SHP77 (cell line): ENCODE data around the gene DCAF15.
"Not testable (repeated sequence)": the region's sequence is repeated elsewhere in the genome, so short reads cannot be mapped to it uniquely, and the experiment has no call there.

ENCODE experiments used
- DNase-seq, 2 experiments: peaks; one replicate each; lab custom pipeline; 2025; lab: John Stamatoyannopoulos, UW

Gene DCAF15

DNA sequence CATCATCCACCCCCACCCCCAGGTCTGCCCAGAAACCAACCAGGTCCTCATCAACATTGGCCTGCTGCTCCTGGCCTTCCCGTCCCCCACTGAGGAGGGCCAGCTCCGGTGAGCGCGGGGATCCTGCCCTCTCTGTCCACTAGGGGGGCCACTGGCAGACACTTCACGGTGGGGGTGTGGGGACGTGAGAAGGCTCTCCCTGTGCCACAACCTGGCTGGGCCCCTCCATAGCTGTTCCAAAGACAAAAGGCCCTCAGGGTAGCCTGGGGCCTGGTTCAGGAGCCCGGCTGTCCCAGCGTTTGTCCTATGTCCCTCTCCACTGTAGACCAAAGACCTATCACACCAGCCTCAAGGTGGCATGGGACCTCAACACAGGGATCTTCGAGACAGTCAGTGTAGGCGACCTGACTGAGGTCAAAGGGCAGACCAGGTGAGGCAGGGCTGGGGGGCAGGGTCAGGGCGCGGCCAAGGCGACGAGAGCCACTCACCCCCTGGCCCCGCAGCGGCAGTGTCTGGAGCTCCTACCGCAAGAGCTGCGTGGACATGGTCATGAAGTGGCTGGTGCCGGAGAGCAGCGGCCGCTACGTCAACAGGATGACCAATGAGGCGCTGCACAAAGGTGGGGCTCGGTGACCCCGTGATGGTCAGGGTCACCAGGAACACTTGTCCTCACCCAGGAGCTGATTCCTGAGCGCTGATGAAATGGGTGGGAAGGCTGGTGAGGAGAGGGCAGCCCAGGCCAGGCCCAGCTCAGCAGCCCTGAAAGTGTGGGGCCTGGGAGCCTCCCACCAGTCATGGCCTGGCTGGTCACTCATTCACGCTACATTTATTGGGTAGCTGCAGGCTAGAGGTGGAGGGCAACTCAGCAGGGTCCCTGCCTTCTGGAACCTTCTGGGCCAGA, 7.9 kb downstream of the DCAF15 start:
- no peak for DNase-seq

GRCh38 chr19:13960863-13961784, 8.8 kb downstream of the DCAF15 start:
- no peak for DNase-seq

GRCh38 chr19:13961826-13962698, 9.8 kb downstream of the DCAF15 start:
- DNase-seq, result no peak

DNA sequence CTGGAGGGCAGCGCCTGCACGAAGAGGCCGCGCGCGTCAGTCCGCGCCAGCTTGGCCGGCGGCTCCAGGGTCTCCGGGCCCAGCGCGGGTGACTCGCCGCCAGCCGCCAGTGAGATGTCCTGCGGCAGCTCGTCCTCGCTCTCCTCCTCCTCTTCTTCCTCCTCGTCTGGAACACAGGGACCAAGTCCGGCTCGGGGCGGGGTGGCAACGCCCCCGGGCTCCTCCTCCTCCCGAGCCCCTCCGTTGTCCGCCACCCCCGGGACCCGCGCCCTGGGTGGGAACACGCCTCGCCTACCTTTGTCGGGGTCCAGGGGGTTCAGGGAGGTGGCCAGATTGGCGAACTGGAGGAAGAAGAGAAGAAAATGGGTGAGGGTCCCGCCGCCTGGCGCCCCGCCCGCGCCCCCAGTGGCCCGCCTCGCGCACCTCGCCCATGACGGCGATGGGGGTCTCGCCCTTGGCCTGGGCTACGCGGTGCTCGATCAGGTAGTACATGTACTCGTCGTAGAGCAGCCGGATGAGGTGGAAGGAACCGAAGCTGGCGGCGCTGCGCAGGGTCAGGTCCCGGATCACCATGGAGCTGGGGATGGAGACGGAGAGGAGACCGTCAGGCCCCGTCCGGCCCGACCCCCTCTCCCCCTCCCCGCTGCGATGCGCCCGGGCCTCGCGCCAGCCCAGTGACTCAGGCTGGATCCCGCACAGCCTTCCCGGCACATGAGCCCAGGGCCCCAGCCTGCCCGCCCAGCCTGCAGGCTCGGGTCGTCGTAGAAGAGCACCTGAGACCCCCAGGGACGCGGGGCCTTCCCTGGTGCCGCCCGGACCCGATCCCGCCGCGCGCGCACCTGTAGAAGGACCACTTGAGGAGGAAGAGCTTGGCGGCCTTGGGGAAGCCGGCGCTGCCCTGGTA, 10.6 kb downstream of the DCAF15 start:
- DNase-seq, result no peak

GRCh38 chr19:13963603-13964105, 11.3 kb downstream of the DCAF15 start:
- no peak for DNase-seq

DNA sequence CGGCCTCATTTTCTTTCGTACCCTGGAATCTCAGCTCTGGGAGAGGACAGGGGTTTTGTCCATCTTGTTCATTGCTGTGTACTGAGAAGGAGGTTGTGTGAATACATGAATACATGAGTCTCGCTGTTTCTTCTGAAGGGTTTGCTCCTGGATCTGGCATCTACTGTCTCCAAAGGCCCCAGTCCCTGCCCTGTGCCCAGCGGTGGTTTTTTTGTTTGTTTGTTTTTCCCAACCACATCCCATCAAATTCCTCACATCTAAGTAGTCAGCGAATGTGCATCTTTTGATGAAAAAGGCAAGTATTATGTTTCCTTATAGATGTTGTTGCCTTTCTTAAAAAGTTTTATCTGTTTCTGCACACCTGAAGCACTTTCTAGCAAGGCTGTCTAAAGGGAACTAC, 12.5 kb downstream of the DCAF15 start:
- no peak for DNase-seq

- DNase-seq, result no peak
Measured at GRCh38 chr19:13965377-13965896, 13.1 kb downstream of the DCAF15 start.

DNA sequence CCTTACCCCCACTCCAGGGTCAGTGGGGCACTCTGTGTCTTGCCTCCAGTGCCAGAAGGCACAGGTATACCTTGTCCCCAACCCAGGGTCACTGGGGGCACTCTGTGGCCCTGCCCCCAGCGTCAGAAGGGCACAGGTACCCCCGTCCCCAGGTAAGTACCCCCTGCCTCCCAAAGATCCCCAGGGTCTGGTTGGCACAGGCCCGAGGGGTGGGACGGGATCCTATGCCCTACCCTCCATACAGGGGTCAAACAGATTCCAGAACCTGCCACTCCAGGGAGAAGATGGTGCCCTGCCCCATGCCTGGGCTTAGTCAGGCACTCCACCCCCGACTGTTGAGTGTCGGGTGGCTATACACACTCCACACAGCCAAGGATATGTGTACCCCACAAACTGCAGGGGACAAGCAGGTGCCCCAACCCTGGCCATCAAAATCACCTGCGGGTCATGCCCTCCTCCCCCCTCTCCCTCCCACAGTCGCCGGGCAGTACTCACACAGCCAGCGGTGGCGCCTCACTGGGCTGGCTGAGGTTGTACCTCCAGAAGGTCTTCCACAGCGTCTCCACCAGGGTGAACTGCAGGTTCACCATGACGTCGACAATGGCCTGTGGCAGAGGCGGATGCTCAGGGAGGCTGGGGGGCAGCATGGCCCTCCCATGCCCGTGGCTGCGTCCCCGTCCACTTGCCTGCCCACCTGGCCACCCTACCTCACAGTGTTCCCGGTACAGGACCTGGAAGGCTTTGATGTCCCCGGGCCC, 13.8 kb downstream of the DCAF15 start:
- DNase-seq, result no peak

DNA sequence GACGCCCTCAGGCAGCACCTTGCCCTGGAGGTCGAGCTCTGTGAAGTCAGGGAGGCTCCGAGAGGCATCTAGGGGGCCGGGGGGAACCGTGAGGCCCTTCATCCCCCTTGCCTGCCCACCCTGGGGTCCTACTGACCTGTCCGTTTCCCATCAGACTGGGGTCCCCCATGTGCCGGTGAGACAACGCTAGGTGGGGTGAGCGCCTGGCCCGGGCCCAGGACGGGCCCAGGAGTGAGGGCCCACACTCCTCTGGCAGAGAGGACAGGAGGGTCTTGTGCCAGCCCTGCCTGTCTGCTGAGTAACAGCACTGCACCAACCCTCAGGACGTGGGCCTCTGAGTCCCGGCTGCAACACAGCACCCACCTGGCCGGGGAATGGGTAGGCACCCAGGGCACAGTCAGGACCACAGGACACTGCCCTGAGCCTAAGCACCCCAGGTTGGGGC, 14.4 kb downstream of the DCAF15 start:
- DNase-seq, result no peak

DNA sequence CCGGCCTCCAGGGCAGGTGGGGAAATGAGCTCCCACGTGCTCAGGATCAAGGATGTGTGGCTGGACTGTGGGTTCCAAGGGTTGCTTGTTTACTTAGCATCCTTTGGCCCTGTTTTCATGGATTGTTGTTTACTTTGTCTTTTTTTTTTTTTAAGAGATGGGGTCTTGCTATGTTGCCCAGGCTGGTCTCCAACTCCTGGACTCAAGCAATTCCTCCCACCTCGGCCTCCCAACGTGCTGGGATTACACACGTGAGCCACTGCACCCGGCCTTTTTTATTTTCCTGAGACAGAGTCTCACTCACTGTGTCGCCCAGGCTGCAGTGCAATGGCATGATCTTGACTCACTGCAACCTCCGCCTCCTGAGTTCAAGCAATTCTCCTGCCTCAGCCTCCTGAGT, 14.9 kb downstream of the DCAF15 start:
- DNase-seq, result not testable (repeated sequence)

DNA sequence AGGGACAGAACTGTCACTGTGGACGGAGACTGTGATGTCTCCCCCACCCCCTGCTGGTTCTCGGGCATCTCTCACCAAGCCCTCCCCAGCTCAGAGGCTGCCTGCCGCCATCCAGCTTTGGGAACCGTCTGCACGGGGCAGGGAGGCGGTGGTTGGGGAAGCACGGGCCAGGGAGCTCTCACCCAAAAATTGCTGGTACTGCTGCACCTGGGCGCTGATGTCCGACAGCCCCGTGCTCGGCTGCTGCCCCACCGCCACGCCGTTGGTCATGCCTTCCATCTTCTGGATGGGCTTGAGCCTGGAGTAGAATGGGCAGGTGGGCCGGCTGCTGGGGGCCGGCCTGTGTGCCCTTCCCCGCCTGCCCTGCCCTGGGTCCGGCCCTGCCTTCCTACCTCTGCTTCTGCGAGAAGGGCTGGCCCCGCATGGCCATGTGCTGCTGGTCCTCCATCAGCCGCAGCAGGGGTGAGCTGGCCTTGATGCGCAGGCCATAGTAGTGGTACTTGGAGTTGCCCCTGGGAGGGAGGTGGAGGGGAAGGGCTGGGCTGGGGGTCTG, 16.1 kb downstream of the DCAF15 start:
- no peak for DNase-seq

- DNase-seq, result no peak
Measured at GRCh38 chr19:13968999-13969398, 16.7 kb downstream of the DCAF15 start.

DNA sequence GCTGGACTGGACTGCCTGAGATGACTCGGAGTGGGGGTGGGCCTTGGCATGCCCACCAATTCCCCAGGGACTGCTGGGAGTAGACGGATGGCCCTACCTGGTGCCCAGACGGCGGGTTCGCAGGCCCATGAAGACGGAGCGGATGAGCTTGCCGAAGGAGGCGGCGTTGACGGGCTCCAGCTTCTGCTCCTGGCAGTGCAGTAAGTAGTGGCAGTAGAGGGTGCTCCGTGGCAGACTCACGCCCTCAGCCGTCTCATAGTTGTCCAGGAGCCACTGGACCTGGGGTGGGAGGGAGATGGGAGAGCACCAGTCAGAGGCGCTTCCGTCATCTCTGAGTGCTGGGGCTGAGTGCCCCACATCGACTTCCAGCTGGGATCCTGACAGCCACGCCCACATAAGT, 17.6 kb downstream of the DCAF15 start:
- no peak for DNase-seq

DNA sequence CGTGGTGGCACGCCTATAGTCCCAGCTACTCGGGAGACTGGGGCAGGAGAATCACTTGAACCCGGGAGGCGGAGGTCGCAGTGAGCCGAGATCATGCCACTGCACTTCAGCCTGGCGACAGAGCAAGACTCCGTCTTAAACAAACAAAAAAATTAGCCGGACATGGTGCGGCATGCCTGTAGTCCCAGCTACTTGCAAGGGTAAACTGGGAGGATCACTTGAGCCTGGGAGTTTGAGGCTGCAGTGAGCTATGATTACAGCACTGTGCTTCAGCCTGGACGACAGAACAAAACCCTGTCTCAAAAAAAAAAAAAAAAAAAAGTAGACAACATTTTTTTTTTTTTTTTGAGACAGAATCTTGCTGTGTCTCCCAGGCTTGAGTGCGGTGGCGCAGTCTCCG, 19.6 kb downstream of the DCAF15 start:
- not testable (repeated sequence) for DNase-seq

DNA sequence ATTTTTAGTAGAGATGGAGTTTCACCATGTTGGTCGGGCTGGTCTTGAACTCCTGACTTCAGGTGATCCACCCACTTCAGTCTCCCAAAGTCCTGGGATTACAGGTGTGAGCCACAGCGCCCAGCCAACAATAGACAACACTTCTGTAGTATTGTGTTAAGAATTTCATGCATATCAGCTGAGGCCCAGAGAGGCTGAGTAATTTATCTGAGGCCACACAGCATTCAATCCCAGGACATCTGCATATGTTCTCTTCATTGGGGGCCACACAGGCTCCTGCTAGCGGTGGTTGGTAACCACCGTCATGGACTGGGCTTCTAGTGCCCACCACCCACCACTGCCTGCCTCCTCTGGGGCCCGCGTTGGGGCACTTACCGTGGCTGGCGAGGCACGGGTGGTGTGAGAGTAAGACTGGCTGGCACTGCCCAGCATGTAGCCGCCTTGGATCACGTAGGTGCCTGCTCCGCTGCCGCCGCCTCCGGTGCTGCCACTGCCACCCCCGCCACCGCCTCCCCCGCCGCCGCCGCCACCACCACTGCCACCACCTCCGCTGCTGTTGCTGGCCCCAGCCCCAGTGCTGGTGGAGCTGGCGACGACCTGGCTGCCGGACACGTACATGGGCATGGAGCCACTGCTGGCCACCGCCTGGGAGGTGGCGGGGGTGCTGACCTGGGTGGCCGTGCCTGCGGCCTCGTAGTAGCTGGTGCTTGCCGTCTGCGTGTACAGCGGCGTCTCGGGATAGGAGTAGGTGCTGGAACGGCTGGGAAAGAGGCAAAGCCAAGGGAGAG, 20.3 kb downstream of the DCAF15 start:
- DNase-seq, result no peak

DNA sequence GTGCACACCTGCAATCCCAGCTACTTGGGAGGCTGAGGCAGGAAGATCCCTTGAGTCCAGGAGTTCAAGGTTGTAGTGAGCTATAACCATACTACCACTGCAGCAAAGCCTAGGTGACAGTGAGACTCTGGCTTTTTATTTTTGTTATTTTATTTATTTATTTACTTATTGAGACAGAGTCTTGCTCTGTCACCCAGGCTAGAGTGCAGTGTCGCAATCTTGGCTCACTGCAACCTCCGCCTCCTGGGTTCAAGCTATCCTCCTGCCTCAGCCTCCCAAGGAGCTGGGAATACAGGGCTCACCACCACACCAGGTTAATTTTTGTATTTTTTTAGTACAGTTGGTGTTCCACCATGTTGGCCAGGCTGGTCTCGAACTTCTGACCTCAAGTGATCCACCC, 21.2 kb downstream of the DCAF15 start:
- not testable (repeated sequence) for DNase-seq

- DNase-seq, result no peak
Measured at GRCh38 chr19:13974073-13974472, 21.8 kb downstream of the DCAF15 start.

- no peak for DNase-seq
Measured at GRCh38 chr19:13975870-13976269, 23.6 kb downstream of the DCAF15 start.
